GM12874 (cell line): ENCODE measurements around the gene SBNO2.

Experiments
- CTCF ChIP-seq: IDR thresholded peaks from 2 replicates; pipeline ENCODE4 v1.5.1; 2011; ENCODE audit warnings: low read depth, mild to moderate bottlenecking, control low read depth, low read length, moderate library complexity; ENCODE audit not compliant: insufficient read depth

The SBNO2 gene

GRCh38 chr19:1072371-1073015, 101.6 kb downstream of the SBNO2 start:
- TF ChIP-seq CTCF = no peak

- TF ChIP-seq CTCF = no peak
Observed at GRCh38 chr19:1070931-1071791, 102.9 kb downstream of the SBNO2 start.

GRCh38 chr19:1070576-1070930, 103.5 kb downstream of the SBNO2 start:
- no peak for TF ChIP-seq CTCF

GRCh38 chr19:1069009-1069779, 104.9 kb downstream of the SBNO2 start:
- no peak for TF ChIP-seq CTCF

- TF ChIP-seq CTCF = no peak
Observed at GRCh38 chr19:1068009-1069001, 105.8 kb downstream of the SBNO2 start.

GRCh38 chr19:1067341-1067957, 106.6 kb downstream of the SBNO2 start:
- no peak for TF ChIP-seq CTCF
